Liver (tissue), 9 donors: ENCODE measurements around the gene PNPLA1. TPM values are rescaled to one million over a fixed set of nuclear protein-coding genes. Genes with fewer than 3 reads are reported as not detected.

ENCODE experiments used
- DNase-seq: peaks from one replicate; pipeline ENCODE4 v3.0.0-alpha.2; 2017; ENCODE audit warnings: low spot score
- H3K27ac ChIP-seq, 2 donors: one replicate each; pipeline ENCODE4 v1.7.0; 2013; ENCODE audit warnings: inconsistent platforms in 2 of 2, low read length in 2 of 2, control low read depth in 1 of 2, low read depth in 1 of 2, mild to moderate bottlenecking in 1 of 2
- H3K27me3 ChIP-seq, 4 donors: one replicate each; pipeline versions ENCODE4 v1.6.1 to v1.7.0; 2013; ENCODE audit warnings: low read length in 3 of 4, inconsistent platforms in 1 of 4, mild to moderate bottlenecking in 1 of 4, moderate library complexity in 1 of 4; ENCODE audit not compliant: control insufficient read depth in 4 of 4, insufficient read depth in 4 of 4
- H3K36me3 ChIP-seq, 4 donors: one replicate each; pipeline versions ENCODE4 v1.6.1 to v1.7.0; 2013; ENCODE audit warnings: low read length in 3 of 4, mild to moderate bottlenecking in 3 of 4, low read depth in 1 of 4, moderate library complexity in 1 of 4; ENCODE audit not compliant: control insufficient read depth in 4 of 4, insufficient read depth in 3 of 4
- H3K4me1 ChIP-seq, 4 donors: one replicate each; pipeline versions ENCODE4 v1.6.1 to v1.7.0; 2013; ENCODE audit warnings: low read length in 3 of 4, mild to moderate bottlenecking in 3 of 4, moderate library complexity in 1 of 4; ENCODE audit not compliant: control insufficient read depth in 4 of 4, insufficient read depth in 4 of 4
- H3K4me3 ChIP-seq, 3 donors: one replicate each; pipeline versions ENCODE4 v1.6.1 to v1.7.0; 2013; ENCODE audit warnings: low read length in 3 of 3, control low read depth in 1 of 3, low read depth in 1 of 3, mild to moderate bottlenecking in 1 of 3
- H3K9ac ChIP-seq, 2 donors: one replicate each; pipeline ENCODE4 v1.7.0; 2013; ENCODE audit warnings: low read length in 2 of 2, mild to moderate bottlenecking in 2 of 2, moderate library complexity in 2 of 2, control low read depth in 1 of 2, low read depth in 1 of 2
- H3K9me3 ChIP-seq, 4 donors: one replicate each; pipeline versions ENCODE4 v1.6.1 to v1.7.0; 2013; ENCODE audit warnings: low read length in 3 of 4; ENCODE audit not compliant: control insufficient read depth in 4 of 4
- ATF3 ChIP-seq: IDR thresholded peaks from 2 replicates; pipeline ENCODE4 v1.6.1; 2016; ENCODE audit warnings: antibody characterized with exemption
- EGR1 ChIP-seq, 2 donors: IDR thresholded peaks; 2 replicates each; pipeline ENCODE4 v1.6.1; 2016 to 2018; ENCODE audit warnings: antibody characterized with exemption in 2 of 2, low read depth in 2 of 2
- FOXA1 ChIP-seq: IDR thresholded peaks from 2 replicates; pipeline ENCODE4 v1.6.1; 2016; ENCODE audit warnings: antibody characterized with exemption
- FOXA2 ChIP-seq: IDR thresholded peaks from 2 replicates; pipeline ENCODE4 v1.6.1; 2016; ENCODE audit warnings: antibody characterized with exemption
- GABPA ChIP-seq, 2 donors: IDR thresholded peaks in 1 of 2; conservative IDR thresholded peaks in 1 of 2; 2 replicates each; pipeline ENCODE4 v1.6.1; 2016; ENCODE audit warnings: antibody characterized with exemption in 2 of 2, mild to moderate bottlenecking in 1 of 2, moderate library complexity in 1 of 2
- HNF4A ChIP-seq, 2 donors: conservative IDR thresholded peaks; 2 replicates each; pipeline ENCODE4 v1.6.1; 2016; ENCODE audit warnings: antibody characterized with exemption in 2 of 2, mild to moderate bottlenecking in 2 of 2
- JUND ChIP-seq, 2 donors: IDR thresholded peaks; 2 replicates each; pipeline ENCODE4 v1.6.1; 2016; ENCODE audit warnings: antibody characterized with exemption in 2 of 2
- MAX ChIP-seq: IDR thresholded peaks from 2 replicates; pipeline ENCODE4 v1.6.1; 2016; ENCODE audit warnings: antibody characterized with exemption
- RAD21 ChIP-seq, 2 donors: IDR thresholded peaks; 2 replicates each; pipeline ENCODE4 v1.6.1; 2016; ENCODE audit warnings: antibody characterized with exemption in 2 of 2, mild to moderate bottlenecking in 2 of 2
- RXRA ChIP-seq, 2 donors: IDR thresholded peaks; 2 replicates each; pipeline ENCODE4 v1.6.1; 2017 to 2018; ENCODE audit warnings: antibody characterized with exemption in 2 of 2, mild to moderate bottlenecking in 1 of 2
- SP1 ChIP-seq: IDR thresholded peaks from 2 replicates; pipeline ENCODE4 v1.6.1; 2018; ENCODE audit warnings: antibody characterized with exemption, mild to moderate bottlenecking
- TAF1 ChIP-seq: conservative IDR thresholded peaks from 2 replicates; pipeline ENCODE4 v1.6.1; 2016; ENCODE audit warnings: antibody characterized with exemption, mild to moderate bottlenecking
- ZBTB33 ChIP-seq: IDR thresholded peaks from 2 replicates; pipeline ENCODE4 v1.6.1; 2016; ENCODE audit warnings: antibody characterized with exemption
- WGBS: extraction: QIAGEN DNeasy Blood & Tissue Kit; methylation state at CpG from one replicate; pipeline ENCODE4 v1.1.7; 2013; 5-methylcytosine and 5-hydroxymethylcytosine counted together
- polyA plus RNA-seq, 2 donors: library from polyadenylated mRNA; stranded (reverse) in 1 of 2; unstranded in 1 of 2; fragments of 200-250 nt in 1 of 2; fragments of >200 nt in 1 of 2; fragmentation: Nextera tagmentation in 1 of 2; extraction: Ambion mirVana in 1 of 2; gene quantifications; one replicate each; pipeline versions ENCODE4 v1.2.1 to v1.2.3, GENCODE V29; 2013 to 2015
- total RNA-seq, 2 donors: library from RNA; depleted of rRNA; stranded (reverse); fragments of >200 nt; gene quantifications; one replicate each; pipeline ENCODE4 v1.2.3, GENCODE V29; 2014
- TF ChIP-seq, protein P1 (sequence below): fragments of 150-350 bp; IDR thresholded peaks from 2 replicates; pipeline ENCODE4 v1.5.1; 2017; ENCODE audit warnings: improper control_type of control experiment, low read depth, low read length; ENCODE audit not compliant: missing input control
- donor health status: healthy.
- donor health status: healthy.
- donor health status: healthy.
- donor health status: healthy.
- donor health status: healthy.

PNPLA1 gene
- total and polyA plus RNA-seq, 4 donors = 0.07 to 0.14 (median 0.08) TPM; not detected in 1

DNA sequence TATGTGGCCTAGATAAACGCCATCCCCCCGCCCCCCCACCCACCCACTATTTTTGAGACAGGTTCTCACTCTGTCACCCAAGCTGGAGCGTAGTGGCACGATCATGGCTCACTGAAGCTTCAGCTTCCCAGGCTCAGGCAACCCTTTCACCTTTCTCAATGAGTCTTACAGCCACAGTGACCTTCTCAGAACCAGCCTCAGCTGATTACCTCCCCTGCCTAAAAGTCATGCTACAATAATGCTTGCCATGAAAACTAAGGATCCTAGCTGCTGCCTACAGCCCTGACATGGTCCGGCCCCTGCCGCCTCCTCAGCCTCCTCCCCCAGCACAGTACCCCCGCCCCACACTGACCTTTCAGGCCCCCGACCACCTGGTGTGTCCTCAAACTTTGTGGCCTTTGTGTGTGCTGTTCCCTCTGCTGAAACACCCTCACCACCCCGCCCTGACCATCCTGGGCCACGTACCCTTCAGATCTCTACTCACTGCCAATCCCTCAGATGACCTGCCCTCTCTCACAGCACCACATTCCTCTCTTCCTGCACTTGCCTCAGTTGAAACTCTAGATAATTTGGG lies 31.3 kb downstream of the PNPLA1 start:
- 81% methylated on average over 10 of the region's 10 CpGs for WGBS
- no peak for TF ChIP-seq MAX
- no peak for TF ChIP-seq FOXA1
- no peak for TF ChIP-seq ATF3
- TF ChIP-seq SP1 = no peak
- no peak for TF ChIP-seq EGR1 (IDR thresholded peaks at IDR 0.05; ENCODE audit: low read depth in 2 of 2)
- no peak for TF ChIP-seq TAF1
- no peak for TF ChIP-seq FOXA2
- no peak for TF ChIP-seq GABPA (IDR thresholded peaks at IDR 0.05 in 1 of 2, conservative IDR thresholded peaks at IDR 0.05 in 1 of 2)

GRCh38 chr6:36301781-36302180 lies 31.9 kb downstream of the PNPLA1 start:
- Histone ChIP-seq H3K27me3 (no peaks in the 10 kb centered on the region), H3K27ac (no peak overlapping the region), H3K9me3 (no peaks in the 10 kb centered on the region), H3K4me3 (no peak overlapping the region), H3K4me1 (no peaks in the 10 kb centered on the region), H3K9ac (no peak overlapping the region), H3K36me3 (no peaks in the 10 kb centered on the region)
- DNase-seq = no peak
- 62% methylated on average over 7 of the region's 7 CpGs for WGBS
- no peak for TF ChIP-seq JUND (IDR thresholded peaks at IDR 0.05)
- TF ChIP-seq FOXA2 = no peak
- no peak for TF ChIP-seq RXRA (IDR thresholded peaks at IDR 0.05)
- no peak for TF ChIP-seq HNF4A (conservative IDR thresholded peaks at IDR 0.05)
- TF ChIP-seq ATF3 = no peak

More for the DNA sequence above, 31.3 kb downstream of the PNPLA1 start:
- H3K4me3 ChIP-seq = no peak overlapping the region
- H3K27ac ChIP-seq = no peak overlapping the region
- no peaks in the 10 kb centered on the region for H3K36me3 ChIP-seq
- H3K4me1 ChIP-seq = no peaks in the 10 kb centered on the region
- H3K9me3 ChIP-seq = no peaks in the 10 kb centered on the region
- no peaks in the 10 kb centered on the region for H3K27me3 ChIP-seq
- H3K9ac ChIP-seq = no peak overlapping the region
- DNase-seq = no peak

DNA sequence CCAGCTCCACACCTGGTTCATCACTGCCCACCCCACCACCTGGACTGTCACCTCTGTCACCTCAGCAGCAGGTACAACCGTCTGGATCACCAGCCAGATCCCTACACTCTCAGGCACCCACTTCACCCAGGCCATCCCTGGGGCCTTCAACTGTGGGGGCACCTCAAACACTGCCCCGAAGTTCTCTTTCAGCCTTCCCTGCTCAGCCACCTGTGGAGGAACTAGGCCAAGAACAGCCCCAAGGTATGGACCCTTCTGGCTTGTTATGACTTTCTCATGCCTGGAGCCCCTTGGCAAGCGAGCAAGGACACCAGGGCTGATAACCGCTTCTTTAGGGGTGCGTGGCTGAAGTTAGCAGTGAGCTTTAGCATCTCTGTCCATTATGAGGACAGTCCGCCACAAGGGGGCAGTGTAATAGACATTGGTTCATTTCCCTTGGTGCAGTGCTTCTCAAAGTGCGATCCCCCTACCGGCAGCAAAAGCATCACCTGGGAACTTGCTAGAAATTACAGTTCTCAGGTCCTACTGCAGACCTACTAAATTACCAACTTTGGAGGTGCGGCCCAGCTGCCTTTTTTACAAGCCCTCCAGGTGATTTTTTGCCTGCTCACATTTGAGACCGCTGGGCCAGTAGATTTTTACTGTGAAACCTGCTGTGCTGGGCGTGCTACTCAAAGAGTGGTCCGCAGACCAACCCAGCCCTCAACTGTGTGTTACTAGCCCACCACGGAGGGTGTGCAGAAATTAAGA lies 32.5 kb downstream of the PNPLA1 start:
- H3K4me1 ChIP-seq = no peaks in the 10 kb centered on the region
- H3K4me3 ChIP-seq = no peak overlapping the region
- DNase-seq = peak; percentile 94
- no peaks in the 10 kb centered on the region for H3K27me3 ChIP-seq
- no peaks in the 10 kb centered on the region for H3K9me3 ChIP-seq
- no peak overlapping the region for H3K9ac ChIP-seq
- 32% methylated on average over 13 of the region's 13 CpGs for WGBS
- no peak overlapping the region for H3K27ac ChIP-seq
- TF ChIP-seq, protein P1, sequence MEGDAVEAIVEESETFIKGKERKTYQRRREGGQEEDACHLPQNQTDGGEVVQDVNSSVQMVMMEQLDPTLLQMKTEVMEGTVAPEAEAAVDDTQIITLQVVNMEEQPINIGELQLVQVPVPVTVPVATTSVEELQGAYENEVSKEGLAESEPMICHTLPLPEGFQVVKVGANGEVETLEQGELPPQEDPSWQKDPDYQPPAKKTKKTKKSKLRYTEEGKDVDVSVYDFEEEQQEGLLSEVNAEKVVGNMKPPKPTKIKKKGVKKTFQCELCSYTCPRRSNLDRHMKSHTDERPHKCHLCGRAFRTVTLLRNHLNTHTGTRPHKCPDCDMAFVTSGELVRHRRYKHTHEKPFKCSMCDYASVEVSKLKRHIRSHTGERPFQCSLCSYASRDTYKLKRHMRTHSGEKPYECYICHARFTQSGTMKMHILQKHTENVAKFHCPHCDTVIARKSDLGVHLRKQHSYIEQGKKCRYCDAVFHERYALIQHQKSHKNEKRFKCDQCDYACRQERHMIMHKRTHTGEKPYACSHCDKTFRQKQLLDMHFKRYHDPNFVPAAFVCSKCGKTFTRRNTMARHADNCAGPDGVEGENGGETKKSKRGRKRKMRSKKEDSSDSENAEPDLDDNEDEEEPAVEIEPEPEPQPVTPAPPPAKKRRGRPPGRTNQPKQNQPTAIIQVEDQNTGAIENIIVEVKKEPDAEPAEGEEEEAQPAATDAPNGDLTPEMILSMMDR = peak; percentile 97
- TF ChIP-seq TAF1 (no peak), SP1 (no peak), ZBTB33 (no peak), GABPA (IDR thresholded peaks at IDR 0.05 in 1 of 2, conservative IDR thresholded peaks at IDR 0.05 in 1 of 2) (no peak), RAD21 (IDR thresholded peaks at IDR 0.05) (peak; percentile 87 to 90)
- no peaks in the 10 kb centered on the region for H3K36me3 ChIP-seq
